WTC11 (cell line): ENCODE data around the gene SMAD7. TPM values are rescaled to one million over a fixed set of nuclear protein-coding genes. Genes with fewer than 3 reads are reported as not detected.

Source experiments
- ATAC-seq: fragments of 200-7000 bp; cut with Tn5 transposase; 2 replicates; pipeline ENCODE4 v1.10.0; 2021; ENCODE audit warnings: mild to moderate bottlenecking, moderate library complexity
- CTCF ChIA-PET: fragments of 300-600 bp; sonication (Branson Sonifier 250); formaldehyde crosslinking; loops from one replicate; lab custom pipeline; 2021; ENCODE audit warnings: antibody characterized with exemption; lab: Charles Lee
- POLR2A ChIA-PET: fragments of 350-600 bp; sonication (Branson Sonifier 250); formaldehyde crosslinking; loops from one replicate; lab custom pipeline; 2021; ENCODE audit warnings: antibody characterized with exemption; lab: Charles Lee
- DNase-seq: peaks from one replicate; pipeline ENCODE4 v3.0.0; 2021; ENCODE audit warnings: low spot score
- H3K27ac Mint-ChIP-seq: 2 replicates; pipeline ENCODE4 v1.8.0; 2021; ENCODE audit warnings: mixed read lengths
- H3K27me3 Mint-ChIP-seq: 2 replicates; pipeline ENCODE4 v1.8.0; 2021; ENCODE audit warnings: low read depth, mild to moderate bottlenecking, moderate library complexity, mixed read lengths
- H3K36me3 Mint-ChIP-seq: 2 replicates; pipeline ENCODE4 v1.8.0; 2021; ENCODE audit warnings: mixed read lengths
- H3K4me1 Mint-ChIP-seq: 2 replicates; pipeline ENCODE4 v1.8.0; 2022; ENCODE audit warnings: mixed read lengths
- H3K4me3 Mint-ChIP-seq: 2 replicates; pipeline ENCODE4 v1.8.0; 2021; ENCODE audit warnings: mild to moderate bottlenecking, moderate library complexity, mixed read lengths
- H3K9me3 Mint-ChIP-seq: 2 replicates; pipeline ENCODE4 v1.8.0; 2021; ENCODE audit warnings: mixed read lengths
- ESRRA ChIP-seq: sonication (generic); formaldehyde crosslinking; IDR thresholded peaks from 2 replicates; pipeline ENCODE4 v1.8.1; 2022; ENCODE audit warnings: mild to moderate bottlenecking, missing genetic modification reagents, borderline replicate concordance
- JAZF1 ChIP-seq: fragments of 250-450 bp; sonication (Bioruptor Pico); IDR thresholded peaks from 2 replicates; pipeline ENCODE4 v1.9.0; 2021; ENCODE audit warnings: moderate library complexity, mild to moderate bottlenecking, inconsistent platforms
- JUN ChIP-seq: sonication (generic); formaldehyde crosslinking; IDR thresholded peaks from 2 replicates; pipeline ENCODE4 v1.8.0; 2023; ENCODE audit warnings: mild to moderate bottlenecking, missing genetic modification reagents
- KAT7 ChIP-seq: sonication (generic); formaldehyde crosslinking; IDR thresholded peaks from 2 replicates; pipeline ENCODE4 v1.8.1; 2023; ENCODE audit warnings: missing genetic modification reagents, mild to moderate bottlenecking, borderline replicate concordance
- MXD4 ChIP-seq: fragments of 250-450 bp; sonication (Bioruptor Pico); IDR thresholded peaks from 2 replicates; pipeline ENCODE4 v1.8.0; 2021; ENCODE audit warnings: mild to moderate bottlenecking, moderate library complexity, borderline replicate concordance
- NR1H2 ChIP-seq: sonication (generic); formaldehyde crosslinking; IDR thresholded peaks from 2 replicates; pipeline ENCODE4 v1.9.0; 2021; ENCODE audit warnings: mild to moderate bottlenecking, moderate library complexity, missing genetic modification reagents
- NR2C2 ChIP-seq: sonication (generic); formaldehyde crosslinking; IDR thresholded peaks from 2 replicates; pipeline ENCODE4 v1.8.0; 2022; ENCODE audit warnings: mild to moderate bottlenecking, missing genetic modification reagents
- NR3C1 ChIP-seq: sonication (generic); formaldehyde crosslinking; conservative IDR thresholded peaks from 2 replicates; pipeline ENCODE4 v1.8.1; 2023; ENCODE audit warnings: low read depth, mild to moderate bottlenecking, missing genetic modification reagents
- SMAD4 ChIP-seq: sonication (generic); formaldehyde crosslinking; IDR thresholded peaks from 2 replicates; pipeline ENCODE4 v1.8.0; 2022; ENCODE audit warnings: mild to moderate bottlenecking, missing genetic modification reagents
- TCF7 ChIP-seq: sonication (generic); formaldehyde crosslinking; IDR thresholded peaks from 2 replicates; pipeline ENCODE4 v1.8.0; 2022; ENCODE audit warnings: mild to moderate bottlenecking, low read depth, missing genetic modification reagents, moderate library complexity
- TP53 ChIP-seq: sonication (generic); formaldehyde crosslinking; IDR thresholded peaks from 2 replicates; pipeline ENCODE4 v1.8.1; 2023; ENCODE audit warnings: mild to moderate bottlenecking, missing genetic modification reagents
- ZNF138 ChIP-seq: sonication (generic); formaldehyde crosslinking; conservative IDR thresholded peaks from 2 replicates; pipeline ENCODE4 v1.8.1; 2022; ENCODE audit warnings: mild to moderate bottlenecking, moderate library complexity, missing genetic modification reagents
- ZNF232 ChIP-seq: sonication (generic); formaldehyde crosslinking; IDR thresholded peaks from 2 replicates; pipeline ENCODE4 v1.8.0; 2022; ENCODE audit warnings: mild to moderate bottlenecking, missing genetic modification reagents
- ZNF317 ChIP-seq: sonication (generic); formaldehyde crosslinking; IDR thresholded peaks from 2 replicates; pipeline ENCODE4 v1.8.1; 2023; ENCODE audit warnings: low read depth, mild to moderate bottlenecking, moderate library complexity, missing genetic modification reagents, borderline replicate concordance
- total RNA-seq: library from RNA; stranded (reverse); gene quantifications from 3 replicates; pipeline ENCODE4 v1.2.3, GENCODE V29; 2021
- TF ChIP-seq, protein P1 (sequence below): sonication (generic); formaldehyde crosslinking; IDR thresholded peaks from 2 replicates; pipeline ENCODE4 v1.8.0; 2022; ENCODE audit warnings: mild to moderate bottlenecking, missing genetic modification reagents
- TF ChIP-seq, protein P2 (sequence below): sonication (generic); formaldehyde crosslinking; IDR thresholded peaks from 2 replicates; pipeline ENCODE4 v1.8.0; 2023; ENCODE audit warnings: missing genetic modification reagents, mild to moderate bottlenecking, borderline replicate concordance
- TF ChIP-seq, protein P3 (sequence below): sonication (generic); formaldehyde crosslinking; IDR thresholded peaks from 2 replicates; pipeline ENCODE4 v1.8.1; 2023; ENCODE audit warnings: mild to moderate bottlenecking, missing genetic modification reagents, borderline replicate concordance
- TF ChIP-seq, protein P4 (sequence below): fragments of 200-600 bp; IDR thresholded peaks from 2 replicates; pipeline ENCODE4 v1.8.0; 2022; ENCODE audit warnings: antibody characterized with exemption
- TF ChIP-seq, protein P5 (sequence below): sonication (generic); formaldehyde crosslinking; IDR thresholded peaks from 2 replicates; pipeline ENCODE4 v1.8.0; 2022; ENCODE audit warnings: mild to moderate bottlenecking, missing genetic modification reagents
- TF ChIP-seq, protein P6 (sequence below): sonication (generic); formaldehyde crosslinking; IDR thresholded peaks from 2 replicates; pipeline ENCODE4 v1.8.1; 2023; ENCODE audit warnings: mild to moderate bottlenecking, missing genetic modification reagents

SMAD7 gene
- total RNA-seq, 1 experiment from 2014 or later: 44.7 TPM

DNA sequence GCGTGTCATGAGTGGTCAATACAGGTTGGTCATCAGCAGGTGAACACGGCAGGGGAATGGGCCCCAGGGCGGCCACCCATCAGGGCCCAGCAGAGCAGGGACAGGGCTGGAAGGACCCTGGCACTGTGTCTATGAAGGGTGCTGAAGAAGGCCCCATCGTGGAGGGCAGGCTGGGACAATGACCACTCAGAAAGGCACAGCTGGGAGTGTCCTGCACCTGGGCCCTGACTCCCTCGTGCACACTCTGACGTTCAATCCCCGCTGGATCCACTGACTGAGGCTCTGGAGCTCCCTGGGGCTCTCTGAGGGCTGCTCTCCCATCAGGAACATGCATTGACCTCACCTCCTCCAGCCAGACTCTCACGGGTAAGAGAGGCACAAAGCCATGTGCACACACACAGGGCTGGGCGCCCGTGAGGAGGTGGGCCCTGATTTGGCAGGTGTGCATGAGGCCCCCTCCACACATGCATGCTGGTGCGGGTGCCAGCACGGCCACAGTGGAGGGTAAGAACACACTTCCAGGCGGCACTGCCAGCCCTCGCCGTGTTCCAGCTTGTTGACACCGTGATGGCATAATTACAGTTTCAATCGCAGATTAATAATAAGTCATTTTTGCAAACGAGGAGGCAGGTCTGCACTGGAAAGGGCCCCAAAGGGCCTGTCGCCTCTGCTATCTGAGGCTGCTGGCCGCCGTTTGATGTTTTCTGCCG, 58.5 kb downstream of the SMAD7 start:
- ATAC-seq (no peak), DNase-seq (no peak)
- TF ChIP-seq JAZF1 (no peak), ZNF138 (CRISPR knock-in tag) (no peak), NR3C1 (CRISPR knock-in tag) (no peak), JUN (CRISPR knock-in tag) (no peak), SMAD4 (no peak), TP53 (CRISPR knock-in tag) (no peak), TCF7 (CRISPR knock-in tag) (no peak), NR2C2 (CRISPR knock-in tag) (no peak), ZNF317 (CRISPR knock-in tag) (no peak), NR1H2 (CRISPR knock-in tag) (no peak), KAT7 (CRISPR knock-in tag) (no peak)
- TF ChIP-seq, protein P1, sequence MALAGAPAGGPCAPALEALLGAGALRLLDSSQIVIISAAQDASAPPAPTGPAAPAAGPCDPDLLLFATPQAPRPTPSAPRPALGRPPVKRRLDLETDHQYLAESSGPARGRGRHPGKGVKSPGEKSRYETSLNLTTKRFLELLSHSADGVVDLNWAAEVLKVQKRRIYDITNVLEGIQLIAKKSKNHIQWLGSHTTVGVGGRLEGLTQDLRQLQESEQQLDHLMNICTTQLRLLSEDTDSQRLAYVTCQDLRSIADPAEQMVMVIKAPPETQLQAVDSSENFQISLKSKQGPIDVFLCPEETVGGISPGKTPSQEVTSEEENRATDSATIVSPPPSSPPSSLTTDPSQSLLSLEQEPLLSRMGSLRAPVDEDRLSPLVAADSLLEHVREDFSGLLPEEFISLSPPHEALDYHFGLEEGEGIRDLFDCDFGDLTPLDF (CRISPR knock-in tag): no peak
- TF ChIP-seq, protein P2, sequence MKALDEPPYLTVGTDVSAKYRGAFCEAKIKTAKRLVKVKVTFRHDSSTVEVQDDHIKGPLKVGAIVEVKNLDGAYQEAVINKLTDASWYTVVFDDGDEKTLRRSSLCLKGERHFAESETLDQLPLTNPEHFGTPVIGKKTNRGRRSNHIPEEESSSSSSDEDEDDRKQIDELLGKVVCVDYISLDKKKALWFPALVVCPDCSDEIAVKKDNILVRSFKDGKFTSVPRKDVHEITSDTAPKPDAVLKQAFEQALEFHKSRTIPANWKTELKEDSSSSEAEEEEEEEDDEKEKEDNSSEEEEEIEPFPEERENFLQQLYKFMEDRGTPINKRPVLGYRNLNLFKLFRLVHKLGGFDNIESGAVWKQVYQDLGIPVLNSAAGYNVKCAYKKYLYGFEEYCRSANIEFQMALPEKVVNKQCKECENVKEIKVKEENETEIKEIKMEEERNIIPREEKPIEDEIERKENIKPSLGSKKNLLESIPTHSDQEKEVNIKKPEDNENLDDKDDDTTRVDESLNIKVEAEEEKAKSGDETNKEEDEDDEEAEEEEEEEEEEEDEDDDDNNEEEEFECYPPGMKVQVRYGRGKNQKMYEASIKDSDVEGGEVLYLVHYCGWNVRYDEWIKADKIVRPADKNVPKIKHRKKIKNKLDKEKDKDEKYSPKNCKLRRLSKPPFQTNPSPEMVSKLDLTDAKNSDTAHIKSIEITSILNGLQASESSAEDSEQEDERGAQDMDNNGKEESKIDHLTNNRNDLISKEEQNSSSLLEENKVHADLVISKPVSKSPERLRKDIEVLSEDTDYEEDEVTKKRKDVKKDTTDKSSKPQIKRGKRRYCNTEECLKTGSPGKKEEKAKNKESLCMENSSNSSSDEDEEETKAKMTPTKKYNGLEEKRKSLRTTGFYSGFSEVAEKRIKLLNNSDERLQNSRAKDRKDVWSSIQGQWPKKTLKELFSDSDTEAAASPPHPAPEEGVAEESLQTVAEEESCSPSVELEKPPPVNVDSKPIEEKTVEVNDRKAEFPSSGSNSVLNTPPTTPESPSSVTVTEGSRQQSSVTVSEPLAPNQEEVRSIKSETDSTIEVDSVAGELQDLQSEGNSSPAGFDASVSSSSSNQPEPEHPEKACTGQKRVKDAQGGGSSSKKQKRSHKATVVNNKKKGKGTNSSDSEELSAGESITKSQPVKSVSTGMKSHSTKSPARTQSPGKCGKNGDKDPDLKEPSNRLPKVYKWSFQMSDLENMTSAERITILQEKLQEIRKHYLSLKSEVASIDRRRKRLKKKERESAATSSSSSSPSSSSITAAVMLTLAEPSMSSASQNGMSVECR (CRISPR knock-in tag): no peak
- no peaks in the 10 kb centered on the region for H3K9me3 Mint-ChIP-seq
- no peaks in the 10 kb centered on the region for H3K36me3 Mint-ChIP-seq
- H3K4me3 Mint-ChIP-seq: no peak overlapping the region
- peaks cover 31% of the 10 kb centered on the region for H3K4me1 Mint-ChIP-seq
- H3K27me3 Mint-ChIP-seq: no peaks in the 10 kb centered on the region
- POLR2A ChIA-PET: no interaction called here
- CTCF ChIA-PET: no interaction called here
- no peak overlapping the region for H3K27ac Mint-ChIP-seq

DNA sequence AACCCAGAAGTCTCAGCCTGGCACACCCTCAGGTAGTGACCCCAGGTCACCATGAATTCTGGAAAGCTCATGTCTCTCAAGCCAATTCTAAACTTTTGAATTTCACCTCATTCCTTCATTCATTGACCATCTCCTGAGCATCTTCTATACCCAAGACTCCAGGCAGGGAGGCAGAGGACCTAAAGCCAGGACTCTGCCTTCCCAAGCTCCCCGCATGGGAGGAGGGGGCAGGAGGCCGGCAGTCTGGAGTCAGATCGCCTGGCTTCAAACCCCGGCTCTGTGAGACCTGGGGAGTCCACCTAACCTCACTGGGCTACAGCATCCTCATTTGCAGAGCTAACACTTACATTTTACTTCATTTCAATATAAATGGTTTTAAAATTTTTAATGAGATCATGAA, 59.0 kb downstream of the SMAD7 start:
- Mint-ChIP-seq H3K4me3 (no peak overlapping the region), H3K9me3 (no peaks in the 10 kb centered on the region), H3K4me1 (peaks cover 29% of the 10 kb centered on the region), H3K27me3 (no peaks in the 10 kb centered on the region; the same call in 1 of the 2 replicates), H3K27ac (no peak overlapping the region), H3K36me3 (no peaks in the 10 kb centered on the region)
- POLR2A ChIA-PET: interaction anchor here (0.6 kb wide), 2 partner anchors 61 to 762 kb away, joined by 3 read pairs; no protein-coding TSS in a partner anchor
- DNase-seq (no peak), ATAC-seq (no peak)
- CTCF ChIA-PET: interaction anchor here (1.3 kb wide), 1 partner anchor 16 kb away, joined by 5 read pairs; no protein-coding TSS in a partner anchor
- TF ChIP-seq, protein P3, sequence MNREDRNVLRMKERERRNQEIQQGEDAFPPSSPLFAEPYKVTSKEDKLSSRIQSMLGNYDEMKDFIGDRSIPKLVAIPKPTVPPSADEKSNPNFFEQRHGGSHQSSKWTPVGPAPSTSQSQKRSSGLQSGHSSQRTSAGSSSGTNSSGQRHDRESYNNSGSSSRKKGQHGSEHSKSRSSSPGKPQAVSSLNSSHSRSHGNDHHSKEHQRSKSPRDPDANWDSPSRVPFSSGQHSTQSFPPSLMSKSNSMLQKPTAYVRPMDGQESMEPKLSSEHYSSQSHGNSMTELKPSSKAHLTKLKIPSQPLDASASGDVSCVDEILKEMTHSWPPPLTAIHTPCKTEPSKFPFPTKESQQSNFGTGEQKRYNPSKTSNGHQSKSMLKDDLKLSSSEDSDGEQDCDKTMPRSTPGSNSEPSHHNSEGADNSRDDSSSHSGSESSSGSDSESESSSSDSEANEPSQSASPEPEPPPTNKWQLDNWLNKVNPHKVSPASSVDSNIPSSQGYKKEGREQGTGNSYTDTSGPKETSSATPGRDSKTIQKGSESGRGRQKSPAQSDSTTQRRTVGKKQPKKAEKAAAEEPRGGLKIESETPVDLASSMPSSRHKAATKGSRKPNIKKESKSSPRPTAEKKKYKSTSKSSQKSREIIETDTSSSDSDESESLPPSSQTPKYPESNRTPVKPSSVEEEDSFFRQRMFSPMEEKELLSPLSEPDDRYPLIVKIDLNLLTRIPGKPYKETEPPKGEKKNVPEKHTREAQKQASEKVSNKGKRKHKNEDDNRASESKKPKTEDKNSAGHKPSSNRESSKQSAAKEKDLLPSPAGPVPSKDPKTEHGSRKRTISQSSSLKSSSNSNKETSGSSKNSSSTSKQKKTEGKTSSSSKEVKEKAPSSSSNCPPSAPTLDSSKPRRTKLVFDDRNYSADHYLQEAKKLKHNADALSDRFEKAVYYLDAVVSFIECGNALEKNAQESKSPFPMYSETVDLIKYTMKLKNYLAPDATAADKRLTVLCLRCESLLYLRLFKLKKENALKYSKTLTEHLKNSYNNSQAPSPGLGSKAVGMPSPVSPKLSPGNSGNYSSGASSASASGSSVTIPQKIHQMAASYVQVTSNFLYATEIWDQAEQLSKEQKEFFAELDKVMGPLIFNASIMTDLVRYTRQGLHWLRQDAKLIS (CRISPR knock-in tag): no peak
- TF ChIP-seq MXD4 (CRISPR knock-in tag): no peak
- TF ChIP-seq, protein P4, sequence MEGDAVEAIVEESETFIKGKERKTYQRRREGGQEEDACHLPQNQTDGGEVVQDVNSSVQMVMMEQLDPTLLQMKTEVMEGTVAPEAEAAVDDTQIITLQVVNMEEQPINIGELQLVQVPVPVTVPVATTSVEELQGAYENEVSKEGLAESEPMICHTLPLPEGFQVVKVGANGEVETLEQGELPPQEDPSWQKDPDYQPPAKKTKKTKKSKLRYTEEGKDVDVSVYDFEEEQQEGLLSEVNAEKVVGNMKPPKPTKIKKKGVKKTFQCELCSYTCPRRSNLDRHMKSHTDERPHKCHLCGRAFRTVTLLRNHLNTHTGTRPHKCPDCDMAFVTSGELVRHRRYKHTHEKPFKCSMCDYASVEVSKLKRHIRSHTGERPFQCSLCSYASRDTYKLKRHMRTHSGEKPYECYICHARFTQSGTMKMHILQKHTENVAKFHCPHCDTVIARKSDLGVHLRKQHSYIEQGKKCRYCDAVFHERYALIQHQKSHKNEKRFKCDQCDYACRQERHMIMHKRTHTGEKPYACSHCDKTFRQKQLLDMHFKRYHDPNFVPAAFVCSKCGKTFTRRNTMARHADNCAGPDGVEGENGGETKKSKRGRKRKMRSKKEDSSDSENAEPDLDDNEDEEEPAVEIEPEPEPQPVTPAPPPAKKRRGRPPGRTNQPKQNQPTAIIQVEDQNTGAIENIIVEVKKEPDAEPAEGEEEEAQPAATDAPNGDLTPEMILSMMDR: no peak
- TF ChIP-seq, protein P5, sequence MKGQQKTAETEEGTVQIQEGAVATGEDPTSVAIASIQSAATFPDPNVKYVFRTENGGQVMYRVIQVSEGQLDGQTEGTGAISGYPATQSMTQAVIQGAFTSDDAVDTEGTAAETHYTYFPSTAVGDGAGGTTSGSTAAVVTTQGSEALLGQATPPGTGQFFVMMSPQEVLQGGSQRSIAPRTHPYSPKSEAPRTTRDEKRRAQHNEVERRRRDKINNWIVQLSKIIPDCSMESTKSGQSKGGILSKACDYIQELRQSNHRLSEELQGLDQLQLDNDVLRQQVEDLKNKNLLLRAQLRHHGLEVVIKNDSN: no peak
- no peak for TF ChIP-seq TCF7 (CRISPR knock-in tag)
- TF ChIP-seq ZNF232 (CRISPR knock-in tag): no peak
- TF ChIP-seq, protein P6, sequence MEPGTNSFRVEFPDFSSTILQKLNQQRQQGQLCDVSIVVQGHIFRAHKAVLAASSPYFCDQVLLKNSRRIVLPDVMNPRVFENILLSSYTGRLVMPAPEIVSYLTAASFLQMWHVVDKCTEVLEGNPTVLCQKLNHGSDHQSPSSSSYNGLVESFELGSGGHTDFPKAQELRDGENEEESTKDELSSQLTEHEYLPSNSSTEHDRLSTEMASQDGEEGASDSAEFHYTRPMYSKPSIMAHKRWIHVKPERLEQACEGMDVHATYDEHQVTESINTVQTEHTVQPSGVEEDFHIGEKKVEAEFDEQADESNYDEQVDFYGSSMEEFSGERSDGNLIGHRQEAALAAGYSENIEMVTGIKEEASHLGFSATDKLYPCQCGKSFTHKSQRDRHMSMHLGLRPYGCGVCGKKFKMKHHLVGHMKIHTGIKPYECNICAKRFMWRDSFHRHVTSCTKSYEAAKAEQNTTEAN (CRISPR knock-in tag): no peak
- no peak for TF ChIP-seq ESRRA
